Stimulated activated naive CD8-positive, alpha-beta T cell treated with anti-CD3 and anti-CD28 coated beads, Interleukin-15, amount 100 ng/mL, for 72 hours (primary cell): Measurements from ENCODE around the gene CNN2.
A peak's percentile ranks its signal among the peaks of the same experiment; 100 is the strongest.

Experiments
- ATAC-seq: fragments of 150-1000 bp; cut with Tn5 transposase; 2 replicates; pipeline ENCODE4 v1.10.0; 2021; ENCODE audit warnings: mild to moderate bottlenecking, moderate library complexity
- DNase-seq, 2 donors: peaks; one replicate each; pipeline ENCODE4 v3.0.0; 2021 to 2022
- H3K27ac Mint-ChIP-seq, 2 donors: one replicate each; pipeline ENCODE4 v1.8.0; 2022; ENCODE audit warnings: mild to moderate bottlenecking in 2 of 2, mixed read lengths in 2 of 2, moderate library complexity in 2 of 2
- H3K27me3 Mint-ChIP-seq: one replicate; pipeline ENCODE4 v1.8.0; 2022; ENCODE audit warnings: mixed read lengths
- H3K4me1 Mint-ChIP-seq: one replicate; pipeline ENCODE4 v1.8.0; 2022; ENCODE audit warnings: mild to moderate bottlenecking, mixed read lengths
- H3K4me3 Mint-ChIP-seq, 2 donors: one replicate each; pipeline ENCODE4 v1.8.0; 2022; ENCODE audit warnings: mild to moderate bottlenecking in 2 of 2, mixed read lengths in 2 of 2, moderate library complexity in 1 of 2
- H3K9me3 Mint-ChIP-seq, 2 donors: one replicate each; pipeline ENCODE4 v1.8.0; 2022; ENCODE audit warnings: mixed read lengths in 2 of 2

CNN2 gene

DNA sequence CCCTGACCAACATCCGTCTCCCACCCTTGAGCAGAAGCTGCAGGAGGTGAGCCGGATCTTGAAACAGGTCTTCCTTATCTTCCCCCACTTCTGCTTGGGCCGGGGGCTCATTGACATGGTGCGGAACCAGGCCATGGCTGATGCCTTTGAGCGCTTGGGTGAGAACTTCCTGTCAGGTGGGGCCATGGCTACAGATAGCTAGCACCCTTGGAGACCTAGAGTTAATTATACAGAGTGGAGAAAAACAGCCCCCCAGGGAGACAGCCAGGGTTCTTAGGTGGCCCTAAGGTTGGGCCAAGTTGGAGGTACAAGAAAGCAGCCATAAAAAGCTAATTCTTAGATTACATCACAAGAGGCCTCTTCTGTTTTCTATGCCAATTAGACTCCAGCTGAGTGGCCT is 31.7 kb downstream of the CNN2 start:
- ATAC-seq = no peak
- Mint-ChIP-seq H3K27me3 (no peaks in the 10 kb centered on the region), H3K4me3 (no peak overlapping the region), H3K27ac (no peak overlapping the region), H3K4me1 (peaks cover 15% of the 10 kb centered on the region), H3K9me3 (peaks cover 9 to 27% of the 10 kb centered on the region in 2 donors)
- DNase-seq = no peak

DNA sequence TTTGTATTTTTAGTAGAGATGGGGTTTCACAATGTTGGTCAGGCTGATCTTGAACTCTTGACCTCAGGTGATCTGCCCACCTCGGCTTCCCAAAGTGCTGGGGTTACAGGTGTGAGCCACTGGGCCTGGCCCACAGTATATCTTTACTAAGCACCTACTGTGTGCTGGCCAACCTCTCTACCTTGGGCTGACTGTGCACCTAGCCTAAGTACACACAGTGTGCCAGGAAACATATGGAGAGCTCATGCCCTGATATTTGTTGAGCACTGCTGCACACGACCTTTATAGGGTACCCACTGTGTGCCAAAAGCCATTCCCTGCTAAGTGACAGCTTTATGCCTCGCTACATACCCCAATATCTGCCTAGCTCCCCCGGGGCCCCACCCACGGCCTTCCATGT is 34.3 kb downstream of the CNN2 start:
- H3K9me3 Mint-ChIP-seq = peaks cover 9 to 27% of the 10 kb centered on the region in 2 donors
- ATAC-seq = no peak
- H3K27ac Mint-ChIP-seq = no peak overlapping the region
- no peak for DNase-seq
- H3K4me1 Mint-ChIP-seq = peaks cover 41% of the 10 kb centered on the region
- H3K4me3 Mint-ChIP-seq = no peak overlapping the region
- no peaks in the 10 kb centered on the region for H3K27me3 Mint-ChIP-seq

DNA sequence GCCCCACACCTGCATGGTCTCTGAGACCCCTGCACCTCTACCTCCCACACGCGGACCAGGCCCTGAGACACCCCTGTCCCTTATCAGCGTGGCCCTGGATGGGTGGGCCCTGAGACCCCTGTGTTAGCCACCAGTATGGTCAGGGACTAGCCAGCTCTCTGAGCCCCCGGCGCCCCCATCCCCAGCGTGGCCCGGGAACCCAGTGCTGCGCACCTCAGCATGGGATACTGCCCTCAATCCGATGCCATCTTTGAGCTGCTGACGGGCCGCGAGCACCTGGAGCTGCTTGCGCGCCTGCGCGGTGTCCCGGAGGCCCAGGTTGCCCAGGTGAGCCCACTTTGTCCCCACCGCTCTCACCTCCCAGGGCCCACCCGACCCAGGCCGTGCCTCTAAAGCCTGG is 35.6 kb downstream of the CNN2 start:
- H3K9me3 Mint-ChIP-seq = peaks cover 5 to 16% of the 10 kb centered on the region in 2 donors

DNA sequence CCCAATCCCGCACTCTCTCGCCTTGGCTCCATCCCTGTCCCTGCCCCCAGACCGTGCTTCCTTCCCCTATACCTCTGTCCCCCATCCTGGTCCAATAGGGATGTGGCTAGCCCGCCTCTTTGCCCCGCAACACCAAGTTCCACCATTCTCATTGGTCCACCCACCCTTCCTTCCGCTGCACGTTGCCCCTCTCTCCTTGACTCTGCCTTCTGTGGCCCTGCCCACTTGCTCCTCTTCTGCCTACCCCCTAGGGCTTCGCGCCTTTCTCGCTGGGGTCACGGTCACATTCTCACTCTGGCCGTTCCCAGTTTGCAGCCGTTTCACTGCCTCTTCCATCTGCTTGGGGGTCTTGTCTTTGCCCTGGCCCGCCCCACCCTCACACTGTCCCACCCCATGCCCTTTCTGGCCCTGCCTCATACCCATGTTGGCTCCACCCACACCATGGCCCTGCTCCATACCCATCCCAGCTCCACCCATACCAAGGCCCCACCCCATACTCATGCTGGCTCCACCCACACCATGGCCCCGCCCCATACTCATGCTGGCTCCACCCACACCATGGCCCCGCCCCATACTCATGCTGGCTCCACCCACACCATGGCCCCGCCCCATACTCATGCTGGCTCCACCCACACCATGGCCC is 36.1 kb downstream of the CNN2 start:
- H3K27me3 Mint-ChIP-seq = no peaks in the 10 kb centered on the region
- no peak overlapping the region for H3K27ac Mint-ChIP-seq
- peaks cover 1 to 11% of the 10 kb centered on the region in 2 donors for H3K9me3 Mint-ChIP-seq
- peaks cover 49% of the 10 kb centered on the region for H3K4me1 Mint-ChIP-seq
- DNase-seq (no peak), ATAC-seq (no peak)
- no peak overlapping the region for H3K4me3 Mint-ChIP-seq

More for the DNA sequence above, 35.6 kb downstream of the CNN2 start:
- Mint-ChIP-seq H3K27me3 (no peaks in the 10 kb centered on the region), H3K4me1 (peaks cover 52% of the 10 kb centered on the region), H3K27ac (no peak overlapping the region), H3K4me3 (no peak overlapping the region)
- DNase-seq (no peak), ATAC-seq (no peak)

DNA sequence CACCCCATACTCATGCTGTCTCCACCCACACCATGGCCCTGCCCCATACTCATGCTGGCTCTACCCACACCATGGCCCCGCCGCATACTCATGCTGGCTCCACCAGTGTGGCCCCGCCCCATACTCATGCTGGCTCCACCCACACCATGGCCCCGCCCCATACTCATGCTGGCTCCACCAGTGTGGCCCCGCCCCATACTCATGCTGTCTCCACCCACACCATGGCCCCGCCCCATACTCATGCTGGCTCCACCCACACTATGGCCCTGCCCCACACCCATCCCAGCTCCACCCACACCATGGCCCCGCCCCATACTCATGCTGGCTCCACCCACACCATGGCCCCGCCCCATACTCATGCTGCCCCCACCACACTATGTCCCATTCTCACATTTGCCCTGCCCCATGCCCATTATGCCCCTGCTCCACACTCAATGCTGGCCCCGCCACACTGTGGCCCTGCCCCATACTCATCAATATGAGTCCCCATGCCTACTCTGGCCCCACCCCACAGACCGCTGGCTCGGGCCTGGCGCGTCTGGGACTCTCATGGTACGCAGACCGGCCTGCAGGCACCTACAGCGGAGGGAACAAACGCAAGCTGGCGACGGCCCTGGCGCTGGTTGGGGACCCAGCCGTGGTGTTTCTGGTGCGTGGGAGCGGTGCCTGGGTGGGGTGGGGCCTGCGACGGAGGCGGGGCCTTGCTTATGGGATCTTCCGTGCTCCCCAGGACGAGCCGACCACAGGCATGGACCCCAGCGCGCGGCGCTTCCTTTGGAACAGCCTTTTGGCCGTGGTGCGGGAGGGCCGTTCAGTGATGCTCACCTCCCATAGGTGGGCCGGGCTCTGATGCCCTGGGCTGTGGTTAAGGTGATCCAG is 36.9 kb downstream of the CNN2 start:
- DNase-seq (peak; percentile 59 to 63), ATAC-seq (no peak)
- Mint-ChIP-seq H3K27me3 (no peaks in the 10 kb centered on the region), H3K4me3 (no peak overlapping the region), H3K27ac (no peak overlapping the region), H3K4me1 (peaks cover 42% of the 10 kb centered on the region), H3K9me3 (peaks cover 0 to 4% of the 10 kb centered on the region in 2 donors)

DNA sequence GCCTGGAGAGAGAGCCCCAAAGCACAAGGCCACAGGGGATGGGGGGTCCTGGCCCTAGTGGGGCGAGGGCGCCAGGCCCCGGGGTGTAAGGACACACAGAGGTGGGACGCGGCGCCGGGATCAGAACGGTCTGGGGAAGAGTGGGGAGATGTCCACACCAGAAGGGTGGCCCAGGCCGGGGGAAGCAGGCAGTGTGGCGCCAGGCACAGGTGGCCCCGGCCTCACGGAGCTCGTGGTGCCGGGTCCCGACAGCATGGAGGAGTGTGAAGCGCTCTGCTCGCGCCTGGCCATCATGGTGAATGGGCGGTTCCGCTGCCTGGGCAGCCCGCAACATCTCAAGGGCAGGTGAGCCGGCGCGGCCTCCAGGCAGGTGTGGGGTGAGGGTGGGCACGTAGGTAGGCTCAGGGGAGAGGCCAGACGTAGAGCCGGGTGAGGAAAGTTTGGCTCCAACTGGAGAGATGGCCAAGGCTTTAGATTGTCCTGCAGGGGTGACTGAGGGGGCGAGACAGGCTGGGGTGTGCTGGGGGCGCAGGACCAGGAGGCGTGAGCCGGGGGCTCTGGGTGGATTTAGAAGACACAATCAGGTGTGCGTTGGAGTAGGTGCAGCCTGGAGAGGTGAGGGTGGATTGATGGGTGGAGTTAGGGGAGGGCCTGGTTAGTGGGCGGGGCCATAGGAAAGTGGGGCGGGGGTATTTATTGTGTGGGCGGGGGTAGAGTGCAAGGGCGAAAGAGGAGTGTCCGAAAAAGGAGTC is 37.7 kb downstream of the CNN2 start:
- DNase-seq (no peak), ATAC-seq (no peak)
- Mint-ChIP-seq H3K4me3 (peak overlapping the region in 1 of 2 donors; percentile 19), H3K27me3 (no peaks in the 10 kb centered on the region), H3K9me3 (no peaks in the 10 kb centered on the region), H3K27ac (peak overlapping the region in 1 of 2 donors; percentile 42), H3K4me1 (peaks cover 45% of the 10 kb centered on the region)

DNA sequence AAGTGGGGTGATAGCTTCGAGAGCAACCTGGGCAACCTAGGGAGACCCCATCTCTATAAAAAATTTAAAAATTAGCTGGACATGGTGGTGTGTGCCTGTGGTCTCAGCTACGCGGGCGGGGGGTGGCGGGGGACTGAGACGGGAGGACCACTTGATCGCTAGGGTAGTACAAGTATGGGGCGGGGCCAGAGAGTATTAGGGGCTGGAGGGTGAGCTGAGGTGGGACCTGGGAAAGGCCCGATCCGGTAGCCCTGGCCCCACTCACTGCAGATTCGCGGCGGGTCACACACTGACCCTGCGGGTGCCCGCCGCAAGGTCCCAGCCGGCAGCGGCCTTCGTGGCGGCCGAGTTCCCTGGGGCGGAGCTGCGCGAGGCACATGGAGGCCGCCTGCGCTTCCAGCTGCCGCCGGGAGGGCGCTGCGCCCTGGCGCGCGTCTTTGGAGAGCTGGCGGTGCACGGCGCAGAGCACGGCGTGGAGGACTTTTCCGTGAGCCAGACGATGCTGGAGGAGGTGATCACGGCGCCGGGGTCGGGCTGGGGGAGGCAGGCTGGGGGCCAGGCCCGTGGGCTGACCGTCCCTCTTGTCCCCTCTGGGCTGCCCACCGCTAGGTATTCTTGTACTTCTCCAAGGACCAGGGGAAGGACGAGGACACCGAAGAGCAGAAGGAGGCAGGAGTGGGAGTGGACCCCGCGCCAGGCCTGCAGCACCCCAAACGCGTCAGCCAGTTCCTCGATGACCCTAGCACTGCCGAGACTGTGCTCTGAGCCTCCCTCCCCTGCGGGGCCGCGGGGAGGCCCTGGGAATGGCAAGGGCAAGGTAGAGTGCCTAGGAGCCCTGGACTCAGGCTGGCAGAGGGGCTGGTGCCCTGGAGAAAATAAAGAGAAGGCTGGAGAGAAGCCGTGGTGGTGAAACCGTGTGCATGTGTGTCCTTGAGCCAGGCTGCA is 38.5 kb downstream of the CNN2 start:
- Mint-ChIP-seq H3K27ac (no peak overlapping the region), H3K4me3 (peak overlapping the region; percentile 3 to 93), H3K4me1 (peaks cover 54% of the 10 kb centered on the region), H3K9me3 (no peaks in the 10 kb centered on the region), H3K27me3 (no peaks in the 10 kb centered on the region)
- DNase-seq (peak; percentile 75 to 76), ATAC-seq (peak; percentile 48)

DNA sequence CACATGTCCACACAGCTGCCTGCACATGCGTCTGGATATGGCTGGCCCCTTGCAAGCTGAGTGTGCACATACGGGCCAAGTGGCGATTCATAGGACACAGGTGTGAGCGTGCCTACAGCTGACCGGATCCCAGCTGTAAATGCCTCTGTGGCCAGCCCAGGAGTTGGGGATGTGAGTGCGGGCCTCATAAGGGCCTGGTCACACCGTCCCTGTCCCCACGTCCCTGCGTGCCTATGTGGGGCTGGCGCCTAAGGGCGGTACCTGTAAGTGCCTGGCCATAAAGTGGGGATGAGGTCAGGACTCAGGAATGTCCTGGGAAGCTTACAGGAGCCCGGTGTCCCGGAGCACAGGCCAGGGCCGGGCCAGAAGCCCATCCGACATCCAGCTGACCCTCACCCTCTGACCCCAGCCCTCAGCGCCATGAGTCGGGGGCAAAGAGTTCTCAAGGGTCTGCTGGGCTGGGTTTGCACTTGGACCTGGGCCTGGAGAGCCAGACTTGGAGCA is 39.2 kb downstream of the CNN2 start:
- peak overlapping the region; percentile 64 to 93 for H3K4me3 Mint-ChIP-seq
- H3K4me1 Mint-ChIP-seq = peaks cover 57% of the 10 kb centered on the region
- DNase-seq = no peak
- ATAC-seq = no peak
- H3K27ac Mint-ChIP-seq = no peak overlapping the region
- no peaks in the 10 kb centered on the region for H3K9me3 Mint-ChIP-seq
- H3K27me3 Mint-ChIP-seq = no peaks in the 10 kb centered on the region

DNA sequence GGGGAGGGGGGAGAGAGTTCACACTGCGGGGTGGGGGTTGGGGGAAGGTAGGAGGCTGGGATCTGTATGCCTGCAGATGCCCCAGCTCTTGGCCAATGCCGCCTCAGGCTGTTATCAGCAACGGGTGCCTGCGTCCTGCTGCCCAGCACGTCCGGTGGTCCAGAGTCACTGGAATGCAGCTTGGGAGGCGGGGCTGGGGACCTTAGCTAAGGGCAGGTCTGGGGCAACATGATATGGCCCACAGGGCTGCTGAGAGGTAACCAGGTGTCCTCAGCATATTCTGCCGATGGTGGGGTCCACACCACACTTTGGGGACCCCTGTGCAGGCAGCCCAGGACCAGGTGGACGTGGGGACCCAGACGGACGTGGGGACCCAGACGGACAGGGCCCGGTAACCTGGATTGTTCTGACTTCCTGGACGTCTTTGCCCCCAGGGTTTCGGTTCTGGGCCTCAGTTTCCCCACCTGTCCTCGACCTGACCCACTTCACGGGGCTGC is 39.9 kb downstream of the CNN2 start:
- H3K27ac Mint-ChIP-seq = no peak overlapping the region
- no peaks in the 10 kb centered on the region for H3K9me3 Mint-ChIP-seq
- DNase-seq (no peak), ATAC-seq (no peak)
- peak overlapping the region; percentile 71 to 93 for H3K4me3 Mint-ChIP-seq
- H3K4me1 Mint-ChIP-seq = peaks cover 57% of the 10 kb centered on the region
- H3K27me3 Mint-ChIP-seq = no peaks in the 10 kb centered on the region

DNA sequence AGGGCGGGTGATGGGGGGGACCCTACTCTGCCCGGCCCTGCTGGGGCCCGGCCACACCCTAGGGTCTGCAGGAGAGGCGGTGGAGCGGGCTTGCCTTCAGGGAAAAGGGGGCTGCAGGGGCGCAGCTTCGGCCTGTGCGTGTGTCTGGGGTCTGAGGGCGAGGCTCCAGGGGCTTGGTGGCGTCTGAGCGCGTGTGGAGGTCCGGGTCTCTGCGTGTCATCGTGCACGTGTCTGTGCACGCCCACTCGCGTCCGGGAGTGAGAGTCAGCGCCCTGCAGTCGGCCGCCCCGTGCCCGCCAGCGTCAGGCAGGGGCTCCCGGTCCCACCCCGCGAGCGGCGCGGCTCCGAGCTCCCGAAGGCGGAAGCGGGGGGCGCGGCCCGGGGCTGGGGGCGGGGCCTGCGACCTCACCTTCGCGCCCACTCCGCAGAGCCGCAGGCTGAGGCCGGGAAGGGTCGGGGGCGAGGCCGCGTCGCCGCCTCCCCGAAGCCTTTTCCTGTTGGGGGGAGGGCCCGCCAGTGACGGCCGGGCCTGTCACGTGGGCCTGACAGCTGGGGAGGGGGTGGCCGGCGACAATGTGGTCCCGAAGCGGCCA is 40.4 kb downstream of the CNN2 start, which contains the start of gene ARHGAP45:
Gene ARHGAP45 (plus strand): TSS at position 420 of the 593 bp plus-strand sequence. CDS start 239 bp downstream, outside the sequence.
- peak; percentile 90 for DNase-seq
- Mint-ChIP-seq H3K4me1 (peaks cover 61% of the 10 kb centered on the region), H3K9me3 (no peaks in the 10 kb centered on the region), H3K27me3 (no peaks in the 10 kb centered on the region), H3K27ac (peak within 1 kb of the TSS; percentile 93 to 98), H3K4me3 (peak within 1 kb of the TSS; percentile 93)
- ATAC-seq = peak; percentile 69

DNA sequence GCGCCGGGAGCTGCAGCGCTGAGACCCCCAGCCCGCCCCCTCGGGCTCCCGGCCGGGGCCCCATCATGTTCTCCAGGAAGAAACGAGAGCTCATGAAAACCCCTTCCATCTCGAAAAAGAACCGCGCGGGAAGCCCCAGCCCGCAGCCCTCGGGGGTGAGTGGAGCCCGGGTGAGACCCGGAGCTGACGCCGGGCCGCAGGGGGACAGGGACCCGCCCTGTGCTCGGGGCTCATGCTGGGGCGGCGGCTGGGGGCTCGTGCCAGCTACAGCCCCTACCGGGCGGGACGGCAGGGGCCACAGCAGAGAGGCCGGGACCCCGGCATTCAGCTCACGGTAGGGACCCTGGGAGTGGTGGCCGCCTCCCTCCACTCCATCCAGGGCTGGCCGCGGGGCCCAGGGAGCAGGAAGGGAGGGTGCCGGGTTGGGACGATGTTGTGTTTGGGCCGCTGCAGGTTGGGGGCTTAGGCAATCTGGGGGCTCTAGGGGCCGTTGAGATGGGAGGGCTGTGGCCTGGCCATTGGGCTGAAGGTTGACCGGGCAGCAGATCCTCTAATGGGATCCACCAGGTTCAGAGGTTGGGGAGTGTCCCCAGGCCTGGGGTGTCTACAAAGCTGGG is 41.0 kb downstream of the CNN2 start:
- H3K4me3 Mint-ChIP-seq = peak overlapping the region; percentile 93
- H3K27me3 Mint-ChIP-seq = no peaks in the 10 kb centered on the region
- H3K4me1 Mint-ChIP-seq = peaks cover 67% of the 10 kb centered on the region
- peak overlapping the region; percentile 93 to 98 for H3K27ac Mint-ChIP-seq
- peak; percentile 85 for DNase-seq
- H3K9me3 Mint-ChIP-seq = no peaks in the 10 kb centered on the region
- peak; percentile 74 for ATAC-seq

DNA sequence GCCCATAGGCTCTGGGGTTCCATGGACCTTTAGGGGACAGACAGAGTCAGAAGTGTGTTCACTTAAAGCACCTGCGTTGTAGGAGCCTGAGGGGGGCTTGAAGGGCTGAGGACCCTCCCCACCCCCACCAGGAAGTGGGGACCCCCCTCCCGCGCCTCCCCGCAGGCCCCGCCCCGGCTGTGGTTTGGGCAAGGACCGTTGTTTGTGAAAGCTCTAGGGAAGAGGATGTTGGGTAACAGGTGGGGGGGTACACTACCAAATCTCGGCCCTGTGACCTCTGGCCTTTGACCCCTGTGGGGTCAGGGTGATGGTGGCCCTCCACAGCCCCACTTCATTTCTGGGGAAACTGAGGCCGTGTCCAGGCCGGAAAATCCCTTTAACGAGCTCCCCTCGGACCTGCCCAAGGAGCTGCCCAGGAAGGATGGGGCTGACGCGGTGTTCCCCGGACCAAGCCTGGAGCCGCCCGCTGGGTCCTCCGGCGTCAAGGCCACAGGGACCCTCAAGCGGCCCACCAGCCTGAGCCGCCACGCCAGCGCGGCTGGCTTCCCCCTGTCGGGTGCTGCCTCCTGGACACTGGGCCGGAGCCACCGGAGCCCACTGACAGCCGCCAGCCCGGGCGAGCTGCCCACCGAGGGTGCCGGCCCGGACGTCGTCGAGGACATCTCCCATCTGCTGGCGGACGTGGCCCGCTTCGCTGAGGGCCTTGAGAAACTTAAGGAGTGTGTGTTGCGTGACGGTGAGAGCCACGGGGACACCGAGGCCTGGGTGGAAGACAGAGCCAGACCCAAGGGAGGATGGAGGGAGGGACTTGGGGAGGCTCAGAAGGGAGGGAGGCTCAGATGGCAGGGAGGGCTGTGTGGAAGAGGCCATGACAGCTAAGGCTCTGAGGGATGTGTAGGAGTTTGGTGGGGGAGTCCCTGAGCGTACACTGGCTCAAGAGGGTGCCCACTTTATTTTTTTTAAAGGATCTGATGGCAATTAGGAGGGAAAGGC is 41.9 kb downstream of the CNN2 start:
- Mint-ChIP-seq H3K9me3 (no peaks in the 10 kb centered on the region), H3K4me1 (peaks cover 73% of the 10 kb centered on the region), H3K27me3 (no peaks in the 10 kb centered on the region), H3K27ac (peak overlapping the region; percentile 94 to 98), H3K4me3 (peak overlapping the region; percentile 93)
- peak; percentile 27 for ATAC-seq
- peak; percentile 60 to 75 for DNase-seq
